Large intestine (tissue), 3 donors: ENCODE data around the gene ACTA2. TPM values are rescaled to one million over a fixed set of nuclear protein-coding genes. Genes with fewer than 3 reads are reported as not detected.
A peak's percentile ranks its signal among the peaks of the same experiment; 100 is the strongest.
"Not testable (repeated sequence)": the region's sequence is repeated elsewhere in the genome, so short reads cannot be mapped to it uniquely, and the experiment has no call there.

Experiments
- DNase-seq, 2 donors: peaks; one replicate each; pipeline versions ENCODE4 v3.0.0 to v3.0.0-alpha.2; 2013
- H3K27ac ChIP-seq: one replicate; pipeline ENCODE4 v1.5.1; 2013; ENCODE audit warnings: low read length
- H3K27me3 ChIP-seq: 2 replicates; pipeline ENCODE4 v1.6.1; 2013; ENCODE audit warnings: low read length; ENCODE audit not compliant: control insufficient read depth, insufficient read depth
- H3K36me3 ChIP-seq: 2 replicates; pipeline ENCODE4 v1.6.1; 2013; ENCODE audit warnings: low read length; ENCODE audit not compliant: control insufficient read depth, insufficient read depth
- H3K4me1 ChIP-seq: one replicate; pipeline ENCODE4 v1.6.1; 2013; ENCODE audit warnings: low read length; ENCODE audit not compliant: control insufficient read depth, insufficient read depth
- H3K4me3 ChIP-seq: one replicate; pipeline ENCODE4 v1.5.1; 2013; ENCODE audit warnings: low read length
- H3K9me3 ChIP-seq: one replicate; pipeline ENCODE4 v1.6.1; 2013; ENCODE audit warnings: mild to moderate bottlenecking, low read depth, low read length, moderate library complexity; ENCODE audit not compliant: control insufficient read depth
- WGBS: methylation state at CpG from one replicate; pipeline ENCODE4 v1.1.5; 2013; ENCODE audit warnings: low lambda C conversion rate; ENCODE audit not compliant: insufficient coverage; 5-methylcytosine and 5-hydroxymethylcytosine counted together
- polyA plus RNA-seq: library from polyadenylated mRNA; unstranded; fragments of 120-200 nt; gene quantifications from one replicate; pipeline ENCODE4 v1.2.1, GENCODE V29; 2013

The ACTA2 gene
- polyA plus RNA-seq, 1 donor: 641 TPM

GRCh38 chr10:88938039-88938438 lies 14.5 kb downstream of the ACTA2 start:
- WGBS: no CpG with 5 or more reads among the region's 3 CpGs
- no peak for DNase-seq
- H3K4me1 ChIP-seq: no peaks in the 10 kb centered on the region
- no peaks in the 10 kb centered on the region for H3K27me3 ChIP-seq
- no peaks in the 10 kb centered on the region for H3K9me3 ChIP-seq
- no peak overlapping the region for H3K27ac ChIP-seq
- H3K4me3 ChIP-seq: no peak overlapping the region
- H3K36me3 ChIP-seq: peaks cover 72% of the 10 kb centered on the region

GRCh38 chr10:88936656-88937055 lies 15.9 kb downstream of the ACTA2 start:
- Histone ChIP-seq H3K36me3 (peaks cover 61% of the 10 kb centered on the region), H3K27ac (no peak overlapping the region), H3K27me3 (no peaks in the 10 kb centered on the region), H3K9me3 (no peaks in the 10 kb centered on the region), H3K4me3 (no peak overlapping the region), H3K4me1 (peaks cover 4% of the 10 kb centered on the region)
- 100% methylated on average over 1 of the region's 3 CpGs for WGBS
- DNase-seq: no peak

GRCh38 chr10:88934900-88935672 lies 17.5 kb downstream of the ACTA2 start:
- 28% methylated on average over 6 of the region's 17 CpGs for WGBS
- no peaks in the 10 kb centered on the region for H3K9me3 ChIP-seq
- H3K4me1 ChIP-seq: peaks cover 4% of the 10 kb centered on the region
- no peak overlapping the region for H3K4me3 ChIP-seq
- H3K27ac ChIP-seq: peak overlapping the region; percentile 28
- peak; percentile 70 to 73 for DNase-seq
- peaks cover 48% of the 10 kb centered on the region for H3K36me3 ChIP-seq
- H3K27me3 ChIP-seq: no peaks in the 10 kb centered on the region

- Histone ChIP-seq H3K27ac (no peak overlapping the region), H3K36me3 (peaks cover 36% of the 10 kb centered on the region), H3K4me1 (peaks cover 4% of the 10 kb centered on the region), H3K9me3 (no peaks in the 10 kb centered on the region), H3K27me3 (no peaks in the 10 kb centered on the region), H3K4me3 (no peak overlapping the region)
- no peak for DNase-seq
- no CpG with 5 or more reads among the region's 2 CpGs for WGBS
Observed at GRCh38 chr10:88933564-88933963, 19.0 kb downstream of the ACTA2 start.

- H3K27me3 ChIP-seq: no peaks in the 10 kb centered on the region
- H3K36me3 ChIP-seq: peaks cover 29% of the 10 kb centered on the region
- peak; percentile 54 to 65 for DNase-seq
- no peak overlapping the region for H3K27ac ChIP-seq
- no peak overlapping the region for H3K4me3 ChIP-seq
- no CpG with 5 or more reads among the region's 7 CpGs for WGBS
- H3K4me1 ChIP-seq: peaks cover 4% of the 10 kb centered on the region
- H3K9me3 ChIP-seq: no peaks in the 10 kb centered on the region
Observed at GRCh38 chr10:88932539-88933256, 19.9 kb downstream of the ACTA2 start.

GRCh38 chr10:88932029-88932428 lies 20.5 kb downstream of the ACTA2 start:
- H3K4me3 ChIP-seq, H3K9me3 ChIP-seq: not testable (repeated sequence)
- no CpG with 5 or more reads among the region's 5 CpGs for WGBS

GRCh38 chr10:88931548-88931947 lies 21.0 kb downstream of the ACTA2 start:
- peaks cover 30% of the 10 kb centered on the region for H3K36me3 ChIP-seq
- H3K4me3 ChIP-seq: no peak overlapping the region
- H3K9me3 ChIP-seq: no peaks in the 10 kb centered on the region
- no peaks in the 10 kb centered on the region for H3K27me3 ChIP-seq
- DNase-seq: no peak
- H3K27ac ChIP-seq: no peak overlapping the region
- H3K4me1 ChIP-seq: peaks cover 4% of the 10 kb centered on the region
- WGBS: no CpG with 5 or more reads among the region's 1 CpG

More at GRCh38 chr10:88932029-88932428, 20.5 kb downstream of the ACTA2 start:
- not testable (repeated sequence) for DNase-seq, H3K27ac ChIP-seq, H3K4me1 ChIP-seq, H3K27me3 ChIP-seq
- peaks cover 28% of the 10 kb centered on the region for H3K36me3 ChIP-seq

GRCh38 chr10:88928254-88928653 lies 24.3 kb downstream of the ACTA2 start:
- H3K27me3 ChIP-seq: no peaks in the 10 kb centered on the region
- H3K4me3 ChIP-seq: no peak overlapping the region
- peaks cover 4% of the 10 kb centered on the region for H3K4me1 ChIP-seq
- no peak overlapping the region for H3K27ac ChIP-seq
- H3K9me3 ChIP-seq: no peaks in the 10 kb centered on the region
- DNase-seq: no peak
- peaks cover 33% of the 10 kb centered on the region for H3K36me3 ChIP-seq
- WGBS: 57% methylated on average over 1 of the region's 2 CpGs

- H3K9me3 ChIP-seq: no peaks in the 10 kb centered on the region
- peaks cover 30% of the 10 kb centered on the region for H3K36me3 ChIP-seq
- no peak for DNase-seq
- WGBS: 60% methylated on average over 1 of the region's 2 CpGs
- peaks cover 2% of the 10 kb centered on the region for H3K4me1 ChIP-seq
- no peak overlapping the region for H3K4me3 ChIP-seq
- H3K27me3 ChIP-seq: no peaks in the 10 kb centered on the region
- H3K27ac ChIP-seq: no peak overlapping the region
Observed at GRCh38 chr10:88927416-88927690, 25.2 kb downstream of the ACTA2 start.

GRCh38 chr10:88926566-88927415 lies 25.8 kb downstream of the ACTA2 start:
- WGBS: 85% methylated on average over 2 of the region's 6 CpGs
- H3K36me3 ChIP-seq: peaks cover 35% of the 10 kb centered on the region
- peak overlapping the region; percentile 56 for H3K27ac ChIP-seq
- no peak overlapping the region for H3K4me3 ChIP-seq
- no peaks in the 10 kb centered on the region for H3K4me1 ChIP-seq
- no peaks in the 10 kb centered on the region for H3K27me3 ChIP-seq
- DNase-seq: peak in 1 of 2 donors; percentile 21
- no peaks in the 10 kb centered on the region for H3K9me3 ChIP-seq
